Activated B cell treated with CpG ODN at 0.5 μM for 24 hours (primary cell): Measurements from ENCODE around the gene PROSER3. TPM values are rescaled to one million over a fixed set of nuclear protein-coding genes. Genes with fewer than 3 reads are reported as not detected.

Experiments used
- ATAC-seq: fragments of 200-7000 bp; cut with Tn5 transposase; one replicate; pipeline ENCODE4 v1.10.0; 2021; ENCODE audit warnings: low read depth, mild to moderate bottlenecking, moderate library complexity
- CTCF ChIA-PET: fragments of 350-600 bp; sonication (Branson Sonifier 250); formaldehyde crosslinking; loops from one replicate; lab custom pipeline; 2021; ENCODE audit warnings: antibody characterized with exemption; lab: Charles Lee
- POLR2A ChIA-PET: fragments of 350-600 bp; sonication (Branson Sonifier 250); formaldehyde crosslinking; loops from one replicate; lab custom pipeline; 2021; ENCODE audit warnings: antibody characterized with exemption; lab: Charles Lee
- DNase-seq: peaks from one replicate; pipeline ENCODE4 v3.0.0; 2022
- H3K27ac Mint-ChIP-seq: one replicate; pipeline ENCODE4 v1.8.0; 2020; ENCODE audit warnings: mixed read lengths
- H3K27me3 Mint-ChIP-seq: one replicate; pipeline ENCODE4 v1.8.0; 2021; ENCODE audit warnings: mixed read lengths
- H3K36me3 Mint-ChIP-seq: one replicate; pipeline ENCODE4 v1.8.0; 2021; ENCODE audit warnings: low read depth, mixed read lengths
- H3K4me1 Mint-ChIP-seq: one replicate; pipeline ENCODE4 v1.8.0; 2021; ENCODE audit warnings: mixed read lengths
- H3K4me3 Mint-ChIP-seq: one replicate; pipeline ENCODE4 v1.8.0; 2020; ENCODE audit warnings: mild to moderate bottlenecking, mixed read lengths
- H3K9me3 Mint-ChIP-seq: one replicate; pipeline ENCODE4 v1.8.0; 2020; ENCODE audit warnings: mixed read lengths
- CTCF ChIP-seq: fragments of 200-600 bp; IDR thresholded peaks from one replicate; pipeline ENCODE4 v1.8.0; 2022; ENCODE audit warnings: antibody characterized with exemption, mild to moderate bottlenecking
- intact Hi-C: fragments of 100-400 bp; cut with micrococcal nuclease; formaldehyde crosslinking; loops from one replicate; pipeline ENCODE4 v1.15.1; 2024
- total RNA-seq: library from RNA; stranded (reverse); gene quantifications from 2 replicates; pipeline ENCODE4 v1.2.3, GENCODE V29; 2022

The PROSER3 gene
- total RNA-seq, 1 donor from 2014 or later: 60.5 TPM

- Mint-ChIP-seq H3K27ac (no peak overlapping the region), H3K27me3 (peaks cover 8% of the 10 kb centered on the region), H3K4me3 (no peak overlapping the region), H3K4me1 (no peaks in the 10 kb centered on the region), H3K9me3 (peaks cover 4% of the 10 kb centered on the region), H3K36me3 (no peaks in the 10 kb centered on the region)
- ATAC-seq (no peak), DNase-seq (no peak)
- ChIA-PET CTCF (no interaction called here), POLR2A (no interaction called here)
- TF ChIP-seq CTCF: no peak
- intact Hi-C loops: no loop called here
Observed at GRCh38 chr19:35816846-35817245, 58.9 kb downstream of the PROSER3 start.

GRCh38 chr19:35818445-35818844 is 60.5 kb downstream of the PROSER3 start:
- peaks cover 12% of the 10 kb centered on the region for H3K27me3 Mint-ChIP-seq
- no peaks in the 10 kb centered on the region for H3K4me1 Mint-ChIP-seq
- ATAC-seq (no peak), DNase-seq (no peak)
- POLR2A ChIA-PET: no interaction called here
- H3K4me3 Mint-ChIP-seq: no peak overlapping the region
- no peak overlapping the region for H3K27ac Mint-ChIP-seq
- intact Hi-C loops: no loop called here
- peaks cover 1% of the 10 kb centered on the region for H3K9me3 Mint-ChIP-seq
- CTCF ChIA-PET: interaction anchor here (1.3 kb wide), 1 partner anchor 124 kb away, joined by 3 read pairs; no protein-coding TSS in a partner anchor
- H3K36me3 Mint-ChIP-seq: no peaks in the 10 kb centered on the region
- TF ChIP-seq CTCF: no peak

Other genes starting within 250 kb of the PROSER3 start
- 1.5 and 1.7 TPM in 2 replicates for gene DMKN, start 244.5 kb upstream of the PROSER3 start, total RNA-seq
- not detected in 2 replicates for gene SBSN, start 229.9 kb upstream of the PROSER3 start, total RNA-seq
- not detected in 2 replicates for gene GAPDHS, start 224.7 kb upstream of the PROSER3 start, total RNA-seq
- 46.9 and 55.3 TPM in 2 replicates for gene TMEM147, start 212.6 kb upstream of the PROSER3 start, total RNA-seq
- gene ATP4A, start 194.5 kb upstream of the PROSER3 start, total RNA-seq: not detected in 2 replicates
- not detected in 2 replicates for gene PMIS2, start 172.0 kb upstream of the PROSER3 start, total RNA-seq
- gene HAUS5, start 145.4 kb upstream of the PROSER3 start, total RNA-seq: 31.5 and 36.1 TPM in 2 replicates
- gene RBM42, start 129.1 kb upstream of the PROSER3 start, total RNA-seq: 73.6 and 76.1 TPM in 2 replicates
- gene ETV2, start 116.4 kb upstream of the PROSER3 start, total RNA-seq: 0.32 TPM in 1 of 2 replicates, not detected in the other
- 334 and 401 TPM in 2 replicates for gene COX6B1, start 109.9 kb upstream of the PROSER3 start, total RNA-seq
- not detected in 2 replicates for gene UPK1A, start 91.7 kb upstream of the PROSER3 start, total RNA-seq
- gene ZBTB32, start 53.6 kb upstream of the PROSER3 start, total RNA-seq: 16.4 and 21.4 TPM in 2 replicates
- gene KMT2B, start 40.2 kb upstream of the PROSER3 start, total RNA-seq: 65.6 and 65.8 TPM in 2 replicates
- 130 and 133 TPM in 2 replicates for gene IGFLR1, start 15.7 kb upstream of the PROSER3 start, total RNA-seq
- gene U2AF1L4, start 12.8 kb upstream of the PROSER3 start, total RNA-seq: 41.0 and 46.1 TPM in 2 replicates
- gene PSENEN, start 12.5 kb upstream of the PROSER3 start, total RNA-seq: 45.0 and 45.6 TPM in 2 replicates
- gene LIN37, start 9.6 kb upstream of the PROSER3 start, total RNA-seq: 12.2 and 14.3 TPM in 2 replicates
- not detected in 2 replicates for gene HSPB6, start 1.1 kb upstream of the PROSER3 start, total RNA-seq
- 9.3 and 15.0 TPM in 2 replicates for gene ARHGAP33, start 17.4 kb downstream of the PROSER3 start, total RNA-seq
- not detected in 2 replicates for gene PRODH2, start 54.7 kb downstream of the PROSER3 start, total RNA-seq
- 0.18 TPM in 1 of 2 replicates, not detected in the other for gene NPHS1, start 94.3 kb downstream of the PROSER3 start, total RNA-seq
- not detected in 2 replicates for gene KIRREL2, start 98.7 kb downstream of the PROSER3 start, total RNA-seq
- not detected in 2 replicates for gene APLP1, start 110.4 kb downstream of the PROSER3 start, total RNA-seq
- 120 and 143 TPM in 2 replicates for gene NFKBID, start 142.4 kb downstream of the PROSER3 start, total RNA-seq
- gene HCST, start 144.4 kb downstream of the PROSER3 start, total RNA-seq: 2.9 and 3.5 TPM in 2 replicates
- 0.83 TPM in 1 of 2 replicates, not detected in the other for gene TYROBP, start 150.1 kb downstream of the PROSER3 start, total RNA-seq
- 1.8 TPM in 2 replicates for gene LRFN3, start 178.2 kb downstream of the PROSER3 start, total RNA-seq
- gene SDHAF1, start 237.0 kb downstream of the PROSER3 start, total RNA-seq: 20.3 and 21.9 TPM in 2 replicates